ENCODE measurements around the gene AFF4. TPM values are rescaled to one million over a fixed set of nuclear protein-coding genes. Genes with fewer than 3 reads are reported as not detected.
A peak's percentile ranks its signal among the peaks of the same experiment; 100 is the strongest.

The AFF4 gene
- total RNA-seq, 1 experiment from 2014 or later = 38.6 TPM

GRCh38 chr5:132866342-132867045, 96.9 kb downstream of the AFF4 start, which contains the start of the genes GDF9 and UQCRQ:
Gene GDF9, minus strand, starts transcription at chr5:132866469. Its CDS starts 1,936 bp downstream, at chr5:132864533.
Gene UQCRQ, plus strand, starts transcription at chr5:132866642. Its CDS starts 240 bp downstream, at chr5:132866882.
- POLR2A ChIA-PET = interaction anchor here (0.8 to 1.6 kb wide), 2 partner anchors 21 to 36 kb away, joined by 3 to 5 read pairs; partner anchors contain the start of gene SHROOM1
- Histone ChIP-seq H3K36me3 (ENCODE audit: control insufficient read depth in 1 of 2, insufficient read depth in 2 of 2, low read length in 2 of 2) (peaks cover 4 to 15% of the 10 kb centered on the region in 2 experiments; a peak in 2 of 4 replicates), H2AFZ (ENCODE audit: low read depth, low read length, poor library complexity, severe bottlenecking) (no peak within 1 kb of the TSS), H3K27me3 (ENCODE audit: insufficient read depth, low read length) (no peaks in the 10 kb centered on the region), H4K20me1 (ENCODE audit: insufficient read depth) (no peaks in the 10 kb centered on the region), H3K9me3 (ENCODE audit: control insufficient read depth in 1 of 2, insufficient read depth in 1 of 2, low read depth in 1 of 2, low read length in 2 of 2) (no peaks in the 10 kb centered on the region), H3K9ac (ENCODE audit: low read length) (peak within 1 kb of the TSS; percentile 99), H3K4me1 (ENCODE audit: control insufficient read depth in 1 of 2, insufficient read depth in 2 of 2, low read length in 2 of 2) (peaks cover 4 to 17% of the 10 kb centered on the region in 2 experiments), H3K27ac (ENCODE audit: low read depth, low read length) (peak within 1 kb of the TSS; percentile 70), H3K4me3 (replicated peaks in 1 of 2; ENCODE audit: low read depth in 1 of 2, low read length in 2 of 2) (peak within 1 kb of the TSS; percentile 89 to 98), H3K9me2 (ENCODE audit: insufficient read depth) (no peaks in the 10 kb centered on the region), H3K4me2 (ENCODE audit: low read length) (peak within 1 kb of the TSS; percentile 82), H3K79me2 (ENCODE audit: insufficient read depth, low read length) (peaks cover 26% of the 10 kb centered on the region)
- TSS peak; percentile 71 for BruUV-seq (replicated peaks)
- intact Hi-C loops (cut with micrococcal nuclease) = no loop called here
- RAD21 ChIA-PET (ENCODE audit: low non-redundant PET in 1 of 2, low total read pairs in 2 of 2, uncharacterized antibody in 2 of 2, unreplicated experiment in 2 of 2) = no interaction called here
- CTCF ChIA-PET = interaction anchor here (1.1 to 1.3 kb wide), 2 partner anchors 46 to 480 kb away, joined by 4 to 6 read pairs; no protein-coding TSS in a partner anchor
- ATAC-seq (peak; percentile 99), DNase-seq (ENCODE audit: low read depth, low spot score) (peak; percentile 100)
- peak; percentile 87 for TF ChIP-seq POLR2A (IDR thresholded peaks at IDR 0.05; ENCODE audit: borderline replicate concordance, extremely low read depth, insufficient read depth, insufficient read length)
- TF ChIP-seq RAD21 (IDR thresholded peaks at IDR 0.05; ENCODE audit: low read depth) = peak; percentile 71
- TF ChIP-seq SRF (IDR thresholded peaks at IDR 0.05; ENCODE audit: low read depth) = no peak
- TF ChIP-seq ZFX (IDR thresholded peaks at IDR 0.05) = peak; percentile 86
- no peak for TF ChIP-seq ZNF274 (IDR thresholded peaks at IDR 0.05; ENCODE audit: low read depth, low read length)
- TF ChIP-seq EZH2phosphoT487 (IDR thresholded peaks at IDR 0.05; ENCODE audit: borderline replicate concordance) = no peak
- no peak for TF ChIP-seq FOSL1 (IDR thresholded peaks at IDR 0.05; ENCODE audit: low read depth)
- no peak for TF ChIP-seq CEBPB (IDR thresholded peaks at IDR 0.05; ENCODE audit: low read depth)
- TF ChIP-seq SP1 (IDR thresholded peaks at IDR 0.05; ENCODE audit: low read depth) = peak; percentile 90
- TF ChIP-seq TCF7L2 (IDR thresholded peaks at IDR 0.05; ENCODE audit: borderline replicate concordance, extremely low read depth, insufficient read depth, insufficient read length) = peak; percentile 59
- TF ChIP-seq CBX3 (IDR thresholded peaks at IDR 0.05; ENCODE audit: low read depth) = no peak
- TF ChIP-seq YY1 (IDR thresholded peaks at IDR 0.05; ENCODE audit: extremely low read depth, insufficient replicate concordance, low read depth, low read length) = no peak
- TF ChIP-seq JUND (IDR thresholded peaks at IDR 0.05) = peak; percentile 82
- TF ChIP-seq EZH2 (IDR thresholded peaks at IDR 0.05) = no peak
- no peak for TF ChIP-seq ZBTB33 (IDR thresholded peaks at IDR 0.05; ENCODE audit: extremely low read depth, insufficient replicate concordance, low read length)
- peak; percentile 95 for TF ChIP-seq POLR2AphosphoS5 (IDR thresholded peaks at IDR 0.05; ENCODE audit: low read depth, low read length)
- TF ChIP-seq SIN3A (IDR thresholded peaks at IDR 0.05; ENCODE audit: low read depth) = peak; percentile 77
- TF ChIP-seq ATF3 (IDR thresholded peaks at IDR 0.05) = no peak
- TF ChIP-seq CTCF (IDR thresholded peaks at IDR 0.05 in 2 of 3, conservative IDR thresholded peaks at IDR 0.05 in 1 of 3; ENCODE audit: borderline replicate concordance in 1 of 3, insufficient read depth in 1 of 3, low read depth in 2 of 3, low read length in 2 of 3) = peak in 1 of 3 experiments; percentile 21; a peak in 1 of 6 replicates
- TF ChIP-seq ELF1 (IDR thresholded peaks at IDR 0.05; ENCODE audit: borderline replicate concordance, low read depth) = no peak
- TF ChIP-seq EGR1 (IDR thresholded peaks at IDR 0.05; ENCODE audit: low read depth) = 0 out of 2 replicates have a peak, but pooled peaks have one; percentile 33
